ENCODE results near the gene UTP18. TPM values are rescaled to one million over a fixed set of nuclear protein-coding genes. Genes with fewer than 3 reads are reported as not detected.

UTP18 gene
- total RNA-seq, 1 experiment from 2014 or later = 107 TPM

DNA sequence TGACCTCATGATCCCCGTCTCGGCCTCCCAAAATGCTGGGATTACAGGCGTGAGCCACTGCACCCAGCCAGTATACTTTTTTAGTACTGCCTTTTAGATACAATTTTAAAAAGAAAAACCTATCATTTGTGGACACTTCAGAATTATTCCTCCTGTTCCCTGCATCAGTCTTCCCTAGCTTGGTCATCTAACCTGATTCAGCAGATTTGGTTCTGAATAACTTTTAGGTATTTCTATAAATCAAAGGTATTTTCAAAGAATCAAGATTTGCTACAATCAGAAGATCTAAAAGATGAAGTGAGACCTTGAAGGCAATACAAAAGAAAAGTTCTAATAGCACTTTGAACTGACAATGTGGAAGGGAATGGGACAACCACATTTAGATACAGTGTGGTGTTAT is 30.5 kb upstream of the UTP18 start:
- no peak for TF ChIP-seq CTCF (conservative IDR thresholded peaks at IDR 0.05; ENCODE audit: low read depth, low read length)
- TF ChIP-seq EZH2 (IDR thresholded peaks at IDR 0.05; ENCODE audit: borderline replicate concordance, low read depth, low read length, poor library complexity, severe bottlenecking) = no peak
- Histone ChIP-seq H3K4me3 (ENCODE audit: low read depth, low read length, poor library complexity, severe bottlenecking) (no peak overlapping the region), H3K27ac (ENCODE audit: low read depth, low read length, poor library complexity, severe bottlenecking) (no peak overlapping the region), H3K36me3 (ENCODE audit: insufficient read depth, low read length, poor library complexity, severe bottlenecking) (no peaks in the 10 kb centered on the region), H3K9me3 (ENCODE audit: low read depth, low read length, poor library complexity, severe bottlenecking) (no peaks in the 10 kb centered on the region), H3K4me1 (ENCODE audit: insufficient read depth, low read length, poor library complexity, severe bottlenecking) (no peaks in the 10 kb centered on the region), H3K27me3 (replicated peaks; ENCODE audit: insufficient read depth, low read depth, low read length, poor library complexity) (no peaks in the 10 kb centered on the region)
- POLR2A ChIA-PET (ENCODE audit: low non-redundant PET) = no interaction called here
- DNase-seq (ENCODE audit: low spot score) = no peak
- intact Hi-C loops (cut with micrococcal nuclease; ENCODE audit: unreplicated experiment) = no loop called here
- CTCF ChIA-PET = no interaction called here
- BruUV-seq (replicated peaks) = no TSS peak

GRCh38 chr17:51230306-51230705 is 30.0 kb upstream of the UTP18 start:
- no peaks in the 10 kb centered on the region for H3K4me1 ChIP-seq (ENCODE audit: insufficient read depth, low read length, poor library complexity, severe bottlenecking)
- intact Hi-C loops (cut with micrococcal nuclease; ENCODE audit: unreplicated experiment) = no loop called here
- no peaks in the 10 kb centered on the region for H3K36me3 ChIP-seq (ENCODE audit: insufficient read depth, low read length, poor library complexity, severe bottlenecking)
- DNase-seq (ENCODE audit: low spot score) = no peak
- BruUV-seq (replicated peaks) = no TSS peak
- no peak overlapping the region for H3K4me3 ChIP-seq (ENCODE audit: low read depth, low read length, poor library complexity, severe bottlenecking)
- H3K9me3 ChIP-seq (ENCODE audit: low read depth, low read length, poor library complexity, severe bottlenecking) = no peaks in the 10 kb centered on the region
- H3K27ac ChIP-seq (ENCODE audit: low read depth, low read length, poor library complexity, severe bottlenecking) = no peak overlapping the region
- POLR2A ChIA-PET (ENCODE audit: low non-redundant PET) = no interaction called here
- H3K27me3 ChIP-seq (replicated peaks; ENCODE audit: insufficient read depth, low read depth, low read length, poor library complexity) = no peaks in the 10 kb centered on the region
- CTCF ChIA-PET = no interaction called here
- TF ChIP-seq EZH2 (IDR thresholded peaks at IDR 0.05; ENCODE audit: borderline replicate concordance, low read depth, low read length, poor library complexity, severe bottlenecking) (no peak), CTCF (conservative IDR thresholded peaks at IDR 0.05; ENCODE audit: low read depth, low read length) (no peak)

- intact Hi-C loops (cut with micrococcal nuclease; ENCODE audit: unreplicated experiment) = no loop called here
- no peaks in the 10 kb centered on the region for H3K27me3 ChIP-seq (replicated peaks; ENCODE audit: insufficient read depth, low read depth, low read length, poor library complexity)
- no peak overlapping the region for H3K4me3 ChIP-seq (ENCODE audit: low read depth, low read length, poor library complexity, severe bottlenecking)
Observed at GRCh38 chr17:51231999-51232398, 28.3 kb upstream of the UTP18 start.

More at GRCh38 chr17:51231999-51232398, 28.3 kb upstream of the UTP18 start:
- no TSS peak for BruUV-seq (replicated peaks)
- Histone ChIP-seq H3K9me3 (ENCODE audit: low read depth, low read length, poor library complexity, severe bottlenecking) (no peaks in the 10 kb centered on the region), H3K36me3 (ENCODE audit: insufficient read depth, low read length, poor library complexity, severe bottlenecking) (no peaks in the 10 kb centered on the region), H3K27ac (ENCODE audit: low read depth, low read length, poor library complexity, severe bottlenecking) (no peak overlapping the region), H3K4me1 (ENCODE audit: insufficient read depth, low read length, poor library complexity, severe bottlenecking) (no peaks in the 10 kb centered on the region)
- POLR2A ChIA-PET (ENCODE audit: low non-redundant PET) = no interaction called here
- TF ChIP-seq CTCF (conservative IDR thresholded peaks at IDR 0.05; ENCODE audit: low read depth, low read length) (no peak), EZH2 (IDR thresholded peaks at IDR 0.05; ENCODE audit: borderline replicate concordance, low read depth, low read length, poor library complexity, severe bottlenecking) (no peak)
- DNase-seq (ENCODE audit: low spot score) = no peak
- CTCF ChIA-PET = no interaction called here

Data from A673 (cell line).